Fibroblast of pulmonary artery (primary cell): ENCODE measurements around the gene SIRT7.

Experiments
- DNase-seq: peaks from one replicate; pipeline ENCODE4 v3.0.0-alpha.2; 2010; ENCODE audit warnings: low read depth
- H3K4me3 ChIP-seq: replicated peaks from 2 replicates; pipeline ENCODE4 v1.5.1; 2011; ENCODE audit warnings: low read depth, mild to moderate bottlenecking, control low read depth, low read length, moderate library complexity
- CTCF ChIP-seq: IDR thresholded peaks from 2 replicates; pipeline ENCODE4 v1.5.1; 2011; ENCODE audit warnings: mild to moderate bottlenecking, control low read depth, low read length, inconsistent platforms; ENCODE audit errors: missing control alignments

The SIRT7 gene

GRCh38 chr17:81905424-81905875 is 12.5 kb downstream of the SIRT7 start:
- TF ChIP-seq CTCF, result no peak
- no peak for DNase-seq
- H3K4me3 ChIP-seq, result no peak overlapping the region

- TF ChIP-seq CTCF, result no peak
- DNase-seq, result no peak
- H3K4me3 ChIP-seq, result no peak overlapping the region
Observed at GRCh38 chr17:81904600-81905423, 13.2 kb downstream of the SIRT7 start.

- no peak overlapping the region for H3K4me3 ChIP-seq
- TF ChIP-seq CTCF, result no peak
- DNase-seq, result no peak
Observed at GRCh38 chr17:81903896-81904599, 13.9 kb downstream of the SIRT7 start.

- no peak overlapping the region for H3K4me3 ChIP-seq
- TF ChIP-seq CTCF, result no peak
- DNase-seq, result no peak
Observed at GRCh38 chr17:81903415-81903831, 14.6 kb downstream of the SIRT7 start.

- no peak overlapping the region for H3K4me3 ChIP-seq
- no peak for TF ChIP-seq CTCF
- no peak for DNase-seq
Observed at GRCh38 chr17:81902653-81903414, 15.1 kb downstream of the SIRT7 start.

GRCh38 chr17:81902023-81902652 is 15.8 kb downstream of the SIRT7 start, which contains the start of gene NPB:
NPB (plus strand) TSS chr17:81902238; CDS start chr17:81902278, 40 bp downstream.
- no peak within 1 kb of the TSS for H3K4me3 ChIP-seq
- no peak for TF ChIP-seq CTCF
- DNase-seq, result no peak
